Stimulated activated CD4-positive, alpha-beta T cell treated with anti-CD3 and anti-CD28 coated beads, Interleukin-15, amount 100 ng/mL, for 48 hours (primary cell): Measurements from ENCODE around the gene DAP3.
"Not testable (repeated sequence)": the region's sequence is repeated elsewhere in the genome, so short reads cannot be mapped to it uniquely, and the experiment has no call there.

Source experiments
- DNase-seq, 2 donors: peaks; one replicate each; pipeline ENCODE4 v3.0.0-alpha.2; 2020; ENCODE audit warnings: low read depth in 2 of 2

Gene DAP3

DNA sequence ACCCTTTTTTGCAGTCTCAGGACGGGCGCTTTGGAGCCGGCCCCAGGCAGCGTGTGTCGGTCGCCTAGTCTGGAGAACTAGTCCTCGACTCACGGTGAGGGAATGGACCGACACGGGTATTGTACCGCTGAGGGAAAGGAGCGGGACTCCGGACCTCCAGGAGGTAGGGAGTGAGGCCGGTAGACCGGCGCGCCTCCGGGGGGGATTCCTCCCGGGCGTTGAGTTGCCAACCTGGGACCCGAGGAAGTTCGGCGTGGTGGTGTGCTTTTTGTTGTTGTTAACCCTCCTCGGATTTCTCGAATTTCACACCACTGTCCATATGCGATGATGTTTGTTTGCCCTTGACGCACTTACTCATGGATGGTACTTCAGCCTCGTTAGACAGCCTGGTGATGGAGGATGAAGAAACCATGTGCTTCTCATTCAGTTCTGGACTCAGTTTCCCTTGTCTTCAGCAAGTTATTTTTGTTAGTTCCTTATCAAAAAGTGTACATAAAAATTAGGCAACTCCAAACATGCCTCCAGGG lies at the start of gene DAP3:
DAP3 (plus strand) TSS at position 11 of the 527 bp plus-strand sequence. CDS start 20,689 bp downstream, outside the sequence.
- DNase-seq: peak in 1 of 2 donors; percentile 70

DNA sequence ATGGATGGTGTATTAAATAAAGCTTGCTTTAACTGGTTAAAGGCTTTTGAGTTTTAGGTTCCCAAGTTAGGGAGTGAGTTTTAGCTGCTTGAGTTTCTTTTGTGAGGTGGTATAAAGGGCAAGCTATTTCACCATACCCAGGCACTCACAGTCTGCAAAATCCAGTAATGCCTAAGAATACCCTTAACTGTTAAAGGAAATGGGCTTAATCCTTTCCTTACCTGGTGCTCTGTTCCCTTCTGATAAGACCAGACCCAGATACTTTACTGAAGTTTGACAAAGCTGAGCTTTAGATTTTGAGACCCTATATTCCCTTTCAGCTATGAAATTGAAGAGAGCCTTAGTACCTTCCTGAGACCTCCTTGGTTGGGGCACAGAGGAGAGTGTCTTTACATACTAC lies 48.5 kb upstream of the DAP3 start:
- DNase-seq: no peak

DNA sequence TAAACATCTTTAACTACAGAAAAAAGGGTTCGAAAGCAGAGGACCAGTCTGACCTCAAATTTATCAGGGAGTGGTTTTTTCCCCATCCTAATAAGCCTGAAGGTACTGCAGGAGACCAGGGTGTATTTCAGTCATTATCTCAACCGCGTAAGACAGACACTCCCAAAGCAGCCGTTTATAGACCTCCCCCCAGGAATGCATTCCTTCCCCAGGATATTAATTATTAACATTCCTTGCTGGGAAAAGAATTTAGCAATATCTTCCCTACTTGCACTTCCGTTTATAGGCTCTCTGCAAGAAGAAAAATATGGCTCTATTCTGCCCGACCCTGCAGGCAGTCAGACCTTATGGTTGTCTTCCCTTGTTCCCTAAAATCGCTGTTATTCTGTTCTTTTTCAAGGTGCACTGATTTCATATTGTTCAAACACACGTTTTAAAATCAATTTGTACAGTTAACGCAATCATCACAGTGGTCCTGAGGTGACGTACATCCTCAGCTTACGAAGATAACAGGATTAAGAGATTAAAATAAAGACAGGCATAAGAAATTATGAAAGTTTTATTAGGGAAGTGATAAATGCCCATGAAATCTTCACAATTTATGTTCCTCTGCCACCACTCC lies 46.2 kb upstream of the DAP3 start:
- not testable (repeated sequence) for DNase-seq

DNA sequence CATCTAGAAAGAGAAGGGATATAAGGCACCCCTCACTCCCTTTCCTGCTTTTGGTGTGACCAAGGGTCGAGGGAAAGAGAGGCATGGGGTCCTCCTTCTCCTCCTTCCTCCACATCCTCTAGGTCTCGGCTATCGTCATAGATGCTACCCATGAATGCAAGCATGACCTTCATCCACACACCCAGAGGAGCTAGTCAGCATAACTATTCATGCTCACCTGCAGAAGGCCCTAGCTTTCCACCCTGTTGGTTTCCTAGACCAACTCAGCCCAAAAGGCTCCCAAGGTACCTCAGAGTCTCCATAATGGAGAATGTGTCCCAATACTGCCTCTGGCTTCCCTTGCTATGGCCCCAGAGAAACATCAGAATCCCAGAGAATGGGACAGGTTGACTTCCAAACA lies 45.7 kb upstream of the DAP3 start:
- DNase-seq: no peak

DNA sequence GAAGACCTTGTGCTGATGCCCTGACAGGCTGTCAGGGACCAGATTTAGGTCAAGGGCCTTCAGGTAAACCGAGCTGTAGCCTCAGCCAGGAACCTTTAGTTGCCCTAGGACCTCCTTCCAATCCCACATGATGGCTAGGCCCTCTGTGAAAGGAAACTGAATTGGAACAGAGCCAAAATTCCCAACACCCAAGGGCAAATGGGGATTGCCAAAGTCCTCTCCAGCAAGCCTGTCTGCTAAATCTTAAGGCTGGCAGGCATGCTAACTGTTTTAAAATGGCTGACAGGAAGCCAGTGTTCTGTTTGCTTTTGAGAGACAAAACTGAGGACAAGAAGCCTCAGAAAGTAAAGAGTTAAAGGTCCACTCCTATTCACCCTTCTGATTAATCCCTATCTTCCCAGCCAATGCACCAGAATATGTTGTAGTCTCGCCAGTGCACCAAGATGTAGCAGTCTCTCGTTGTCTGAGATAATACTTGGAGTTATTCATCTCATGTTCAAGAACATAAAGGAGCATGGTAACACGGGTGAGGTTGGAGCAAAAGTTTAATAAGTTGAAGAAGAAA lies 43.8 kb upstream of the DAP3 start:
- no peak for DNase-seq

DNA sequence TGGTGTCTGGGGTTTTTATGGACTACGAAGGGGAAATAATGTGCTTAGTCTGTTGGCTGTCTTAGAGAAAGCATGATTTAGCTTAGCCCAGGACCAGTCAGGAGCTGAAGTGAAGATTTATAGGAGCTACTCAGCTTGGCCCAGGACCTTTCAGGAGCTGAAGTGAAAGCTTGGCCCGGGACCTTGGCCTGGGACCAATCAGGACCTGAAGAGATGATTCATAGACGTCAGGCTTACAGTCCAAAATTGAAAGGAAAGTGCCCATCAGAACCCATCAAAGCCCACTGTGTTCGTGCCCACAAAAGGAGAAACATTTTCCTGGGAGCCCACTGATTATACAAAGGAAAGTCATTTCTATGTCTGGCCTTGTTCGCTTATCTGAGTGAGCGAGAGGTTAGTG lies 43.2 kb upstream of the DAP3 start:
- no peak for DNase-seq

DNA sequence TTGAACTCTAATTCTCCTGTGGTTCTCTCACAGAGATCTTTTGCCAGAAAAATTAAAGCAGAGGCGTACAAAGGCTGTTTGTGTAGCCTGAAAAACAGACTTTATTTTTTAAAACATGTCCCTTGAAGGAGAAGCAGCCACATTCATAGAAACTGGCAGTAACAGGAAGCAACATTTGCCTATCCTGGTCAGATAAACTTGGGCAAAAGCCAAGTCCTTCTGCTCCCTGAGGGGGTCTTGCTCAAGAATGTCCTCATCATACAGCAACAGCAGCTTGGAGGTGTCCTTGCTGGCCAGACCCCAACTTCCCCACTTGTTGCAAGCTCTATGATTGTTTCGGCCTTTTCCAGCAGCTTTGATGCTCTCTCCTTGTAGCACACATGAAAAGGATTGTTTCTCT lies 42.6 kb upstream of the DAP3 start:
- DNase-seq: no peak

DNA sequence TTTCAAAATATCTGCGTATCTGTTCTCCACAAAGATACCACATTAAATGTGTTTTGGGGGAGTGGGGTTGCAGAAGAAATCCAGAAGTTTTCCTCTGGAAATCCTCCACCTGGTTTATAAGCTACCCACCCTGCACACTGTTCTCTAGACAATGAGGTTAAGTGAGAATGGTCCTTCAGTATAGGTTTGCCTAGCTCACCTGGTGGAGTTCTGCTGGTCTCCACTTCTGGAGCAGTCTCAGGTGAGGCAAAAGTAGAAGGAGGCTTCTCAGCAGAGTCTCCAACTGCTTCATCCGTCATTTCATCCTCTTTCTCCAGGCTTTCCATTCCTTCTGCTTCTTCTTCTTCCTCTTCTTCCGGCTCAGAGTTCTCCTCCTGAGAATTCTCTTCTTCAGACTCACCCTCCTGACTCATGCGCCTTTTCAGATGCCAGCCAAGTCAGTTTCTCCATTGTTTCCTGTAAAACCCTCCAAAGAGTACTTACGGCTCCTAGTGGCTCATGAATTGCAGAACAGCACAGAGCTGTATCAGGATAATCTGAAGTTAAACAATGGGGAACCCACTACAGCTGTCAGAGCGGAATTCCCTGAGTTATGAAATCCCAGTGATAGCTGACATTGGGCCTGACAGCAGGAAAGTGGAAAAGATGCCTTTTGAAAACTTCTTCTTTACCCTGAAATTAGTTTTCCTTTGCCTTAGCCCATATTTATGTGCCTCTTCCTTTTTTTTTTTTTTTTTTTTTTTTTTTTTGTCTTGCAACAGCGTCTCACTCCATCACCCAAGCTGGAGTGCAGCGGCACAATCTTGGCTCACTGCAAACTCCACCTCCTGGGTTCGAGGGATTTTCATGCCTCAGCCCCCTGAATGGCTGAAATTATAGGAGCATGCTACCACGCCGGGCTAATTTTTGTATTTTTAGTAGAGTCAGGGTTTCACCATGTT lies 40.4 kb upstream of the DAP3 start:
- DNase-seq: no peak

DNA sequence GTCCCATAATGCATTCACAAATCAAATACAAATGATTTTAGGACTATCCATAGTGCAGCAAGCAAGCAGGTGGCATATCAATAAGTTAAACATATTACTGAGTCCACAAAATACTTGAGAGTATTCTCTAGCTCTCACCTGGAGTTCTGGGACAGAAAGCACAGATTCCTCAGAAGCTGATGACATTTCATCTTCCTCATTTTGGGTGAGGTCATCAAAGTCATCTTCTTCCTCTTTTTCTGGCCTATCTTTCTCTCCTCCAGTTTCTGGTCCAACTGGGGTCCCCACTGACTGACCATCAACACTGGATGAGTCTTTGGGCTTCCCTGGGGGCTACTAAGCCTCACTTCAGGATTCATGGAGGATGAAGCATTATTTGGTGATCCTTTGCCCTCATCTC lies 39.2 kb upstream of the DAP3 start:
- no peak for DNase-seq

DNA sequence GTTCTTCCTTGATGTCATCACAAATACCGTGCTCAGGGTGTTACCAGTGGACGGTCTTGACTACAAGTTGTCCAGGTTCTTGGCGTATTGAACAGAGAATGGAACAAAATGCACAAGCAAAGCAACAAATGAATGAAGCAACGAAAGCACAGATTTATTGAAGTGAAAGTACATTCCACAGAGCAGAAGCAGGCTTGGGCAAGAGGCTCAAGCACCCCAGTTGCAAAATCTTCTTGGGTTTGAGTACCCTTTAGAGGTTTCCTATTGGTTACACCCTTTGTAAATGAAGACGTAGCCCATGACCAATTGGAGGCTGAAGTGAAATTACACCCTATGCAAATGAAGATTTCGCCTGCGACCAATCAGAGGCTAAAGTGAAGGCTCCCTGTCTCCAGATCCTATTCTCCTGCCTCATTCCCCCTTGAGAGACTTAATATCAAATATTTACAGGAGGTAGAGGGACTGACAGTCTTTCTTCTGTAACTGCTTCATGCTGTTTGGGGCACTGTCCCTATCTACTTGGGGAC lies 38.6 kb upstream of the DAP3 start:
- no peak for DNase-seq

DNA sequence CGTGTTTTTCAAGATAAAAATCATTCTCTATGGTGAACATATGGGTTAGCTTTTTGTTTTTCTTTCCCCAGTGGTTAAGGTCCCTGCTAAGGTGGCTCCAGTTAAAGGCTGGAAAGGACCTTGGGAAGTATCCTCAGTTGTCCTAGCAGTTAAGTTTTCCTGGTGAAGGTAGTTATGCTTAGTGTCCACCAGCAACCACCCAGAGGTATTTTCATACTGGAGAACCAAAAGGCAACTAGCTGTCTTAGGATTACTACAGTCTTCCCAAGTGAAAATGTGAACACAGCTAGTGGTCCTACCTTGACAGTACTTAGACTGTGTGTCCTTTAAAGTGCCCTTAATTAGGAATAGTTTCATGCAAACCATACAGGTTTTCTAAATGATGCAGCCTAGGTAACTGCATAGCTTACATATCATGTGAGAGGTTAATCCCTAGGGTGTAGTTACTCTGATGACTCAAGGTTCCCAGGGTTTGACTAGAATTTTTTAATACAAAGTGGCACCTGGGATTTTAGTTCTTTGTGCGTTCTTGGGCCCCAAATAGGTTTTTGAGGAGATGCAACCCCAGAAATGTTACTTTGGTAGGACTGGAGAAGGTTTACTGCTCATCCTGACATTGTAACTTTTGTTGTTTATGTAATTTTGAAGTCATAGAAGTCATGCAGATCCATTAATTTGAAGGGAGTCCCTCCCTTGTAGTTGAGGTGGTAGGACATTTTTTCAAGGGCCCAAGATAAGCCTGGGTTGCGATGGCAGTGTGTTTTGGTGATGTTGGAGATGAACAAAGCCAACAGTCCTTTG lies 36.8 kb upstream of the DAP3 start:
- no peak for DNase-seq

DNA sequence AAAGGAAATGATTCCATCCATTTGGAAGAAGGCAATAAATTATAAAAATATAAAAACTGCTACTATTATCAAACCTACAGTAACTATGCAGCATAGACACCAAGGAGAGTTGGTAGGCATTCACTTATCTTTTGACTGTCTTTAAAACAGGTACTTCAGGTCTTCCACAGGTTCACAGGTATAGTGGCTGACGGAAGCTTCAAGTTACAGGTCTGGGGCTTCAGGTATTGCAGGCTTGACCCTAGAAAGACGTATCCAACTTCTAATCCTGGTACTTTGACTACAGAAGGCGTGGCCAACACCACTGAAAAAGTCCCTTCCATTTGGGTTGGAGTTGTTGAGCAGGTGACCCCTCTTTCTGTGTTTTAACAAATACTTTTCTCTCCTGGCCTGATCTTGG lies 35.9 kb upstream of the DAP3 start:
- no peak for DNase-seq

DNA sequence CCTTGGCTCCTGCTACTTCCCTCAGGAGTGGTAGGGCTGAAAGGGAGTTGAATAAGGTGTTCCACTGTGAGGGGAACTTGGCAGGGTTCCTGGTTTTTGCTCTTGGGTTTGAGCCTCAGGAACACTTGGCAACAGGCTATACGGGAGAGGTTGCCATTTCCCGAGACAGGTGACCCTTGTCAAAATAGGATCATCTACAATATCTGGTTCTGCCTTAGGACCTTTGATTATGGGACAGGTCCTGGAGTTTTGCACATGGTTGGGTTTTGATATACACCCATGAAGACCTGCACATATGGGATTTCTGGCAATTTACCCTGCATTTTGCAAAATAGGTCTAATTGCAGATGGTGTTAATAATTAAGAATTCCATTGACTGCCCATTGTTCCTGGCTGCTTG lies 31.4 kb upstream of the DAP3 start:
- DNase-seq: no peak

DNA sequence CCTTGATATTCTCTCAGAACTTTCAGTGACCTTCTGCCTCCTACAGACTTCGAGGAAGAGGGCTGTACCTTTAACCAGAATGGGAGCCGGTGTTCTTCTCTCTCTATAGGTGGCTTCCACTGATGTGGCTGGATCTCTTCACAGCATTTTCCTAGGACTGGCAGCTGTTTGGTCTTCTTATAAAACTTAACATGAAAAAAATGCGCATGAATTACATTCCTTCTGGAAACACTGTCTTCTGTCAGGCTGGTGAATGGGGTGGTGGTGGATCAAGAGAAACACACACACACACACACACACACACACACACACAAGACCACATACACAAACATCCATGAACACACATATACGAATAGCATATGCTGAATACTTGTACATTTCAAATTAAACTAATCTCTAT lies 27.7 kb upstream of the DAP3 start:
- DNase-seq: not testable (repeated sequence)

DNA sequence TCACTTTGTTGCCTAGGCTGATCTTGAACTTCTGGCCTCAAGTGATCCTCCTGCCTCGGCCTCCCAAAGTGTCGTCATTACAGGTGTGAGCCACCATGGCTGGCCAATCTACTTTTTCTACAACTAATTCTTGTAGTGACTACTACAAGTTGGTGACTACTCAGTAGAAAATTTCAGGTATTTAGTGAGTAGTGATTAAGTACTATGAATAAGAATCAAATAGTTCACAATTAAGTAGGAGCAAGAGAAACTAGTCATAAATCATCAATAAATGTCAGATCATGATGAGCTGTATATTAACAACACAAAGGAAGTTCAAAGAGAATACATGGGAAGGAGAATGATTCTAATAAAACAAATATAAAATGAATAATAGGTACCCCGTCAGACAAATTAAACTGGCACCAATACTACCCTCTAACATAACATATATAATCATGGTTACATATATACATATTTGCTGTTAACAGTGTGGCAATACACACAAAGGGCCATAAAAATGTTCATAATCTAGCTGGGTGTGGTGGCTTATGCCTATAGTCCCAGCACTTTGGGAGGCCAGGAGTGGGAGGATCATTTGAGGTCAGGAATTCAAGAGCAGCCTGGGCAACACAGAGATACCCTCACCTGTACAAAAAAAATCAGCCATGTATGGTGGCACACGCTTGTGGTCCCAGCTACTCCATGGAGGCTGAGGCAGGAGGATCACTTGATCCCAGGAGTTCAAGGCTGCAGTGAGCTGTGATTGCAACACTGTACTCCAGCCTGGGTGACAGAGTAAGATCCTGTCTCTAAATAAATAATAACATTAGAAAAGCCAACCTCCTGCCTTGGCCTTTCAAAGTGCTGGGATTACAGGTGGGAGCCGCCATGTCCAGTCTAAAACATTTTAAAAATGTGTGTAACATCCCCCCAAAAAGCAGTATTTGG lies 19.4 kb upstream of the DAP3 start:
- DNase-seq: no peak

DNA sequence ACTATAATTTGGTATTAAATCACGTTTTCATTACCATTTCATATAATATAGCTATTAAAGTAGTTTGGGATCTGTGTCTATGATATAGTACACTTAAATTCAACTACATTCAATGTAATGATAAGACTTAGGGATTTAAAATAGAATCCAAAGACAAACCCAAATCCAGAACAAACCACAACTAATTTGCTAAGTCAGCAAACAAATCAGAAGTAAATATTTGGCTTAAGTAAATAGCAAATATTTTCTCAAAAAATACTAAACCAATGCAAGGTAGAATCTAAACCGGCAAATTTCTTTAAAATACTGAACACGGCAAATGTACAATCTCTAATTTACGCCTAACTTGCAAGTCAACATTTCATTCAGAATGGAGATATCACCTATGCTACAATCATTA lies 17.1 kb upstream of the DAP3 start:
- no peak for DNase-seq

DNA sequence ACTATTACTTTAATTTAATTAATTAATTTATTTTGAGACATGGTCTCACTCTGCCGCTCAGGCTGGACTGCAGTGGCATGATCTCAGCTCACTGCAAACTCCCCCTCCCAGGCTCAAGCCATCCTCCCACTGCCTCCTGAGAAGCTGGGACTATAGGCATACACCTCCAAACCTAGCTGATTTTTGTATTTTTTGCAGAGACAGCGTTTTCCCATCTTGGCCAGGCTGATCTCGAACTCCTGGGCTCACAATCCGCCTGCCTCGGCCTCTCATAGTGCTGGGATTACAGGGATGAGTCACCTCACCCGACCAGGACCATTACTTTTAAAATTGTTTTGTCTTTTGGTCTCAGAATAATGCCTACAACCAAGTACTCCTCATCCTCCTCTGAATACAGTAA lies 15.9 kb upstream of the DAP3 start:
- no peak for DNase-seq

DNA sequence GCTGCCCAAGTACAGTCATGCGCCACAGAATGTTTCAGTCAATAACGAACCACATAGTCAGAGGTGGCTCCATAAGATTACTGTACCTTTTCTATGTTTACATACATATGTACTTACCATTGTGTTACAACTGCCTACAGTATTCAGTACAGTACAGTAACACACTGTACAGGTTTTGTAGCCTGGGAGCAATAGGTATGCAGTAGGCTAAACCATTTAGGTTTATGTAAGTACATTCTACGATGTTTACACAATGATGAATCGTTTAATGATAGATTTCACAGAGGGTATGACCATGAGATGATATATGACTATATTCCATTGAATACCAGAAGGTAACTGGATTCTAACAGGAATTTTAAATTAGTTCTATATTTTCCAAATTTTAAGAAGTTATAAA lies 10.9 kb upstream of the DAP3 start:
- DNase-seq: no peak

DNA sequence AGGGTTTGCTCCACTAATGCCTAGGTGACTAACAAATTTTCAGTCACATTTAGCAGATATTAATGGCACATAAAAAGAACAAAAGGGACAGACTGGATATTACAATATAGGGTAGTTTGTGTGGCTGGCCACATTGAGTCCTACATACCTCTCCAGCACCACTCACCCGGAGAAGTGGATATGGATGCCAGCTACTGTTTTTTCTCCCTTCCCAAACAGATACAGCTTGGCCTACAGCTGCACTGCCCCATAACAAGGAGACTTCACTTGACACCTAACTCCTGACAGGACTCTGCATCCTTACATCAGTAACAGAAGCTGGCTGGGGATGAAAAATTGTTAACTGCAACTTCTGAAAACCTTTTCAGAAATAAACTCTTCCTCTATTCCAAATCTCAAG lies 9.9 kb upstream of the DAP3 start:
- DNase-seq: not testable (repeated sequence)

DNA sequence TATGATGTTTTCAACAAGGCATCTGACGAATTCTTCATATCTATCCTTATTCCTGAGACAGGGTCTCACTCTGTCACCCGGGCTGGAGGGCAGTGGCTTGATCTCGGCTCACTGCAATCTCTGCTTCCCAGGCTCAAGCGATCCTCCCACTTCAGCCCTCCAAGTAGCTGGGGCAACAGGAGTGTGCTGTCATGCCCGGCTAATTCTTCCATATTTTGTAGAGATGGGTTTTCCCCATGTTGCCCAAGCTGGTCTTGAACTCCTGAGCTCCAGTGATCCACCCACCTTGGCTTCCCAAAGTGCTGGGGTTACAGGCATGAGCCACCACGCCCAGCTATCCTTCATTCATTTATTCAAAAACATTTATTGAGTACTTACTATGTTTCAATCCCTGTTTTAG lies 8.4 kb upstream of the DAP3 start:
- DNase-seq: no peak

DNA sequence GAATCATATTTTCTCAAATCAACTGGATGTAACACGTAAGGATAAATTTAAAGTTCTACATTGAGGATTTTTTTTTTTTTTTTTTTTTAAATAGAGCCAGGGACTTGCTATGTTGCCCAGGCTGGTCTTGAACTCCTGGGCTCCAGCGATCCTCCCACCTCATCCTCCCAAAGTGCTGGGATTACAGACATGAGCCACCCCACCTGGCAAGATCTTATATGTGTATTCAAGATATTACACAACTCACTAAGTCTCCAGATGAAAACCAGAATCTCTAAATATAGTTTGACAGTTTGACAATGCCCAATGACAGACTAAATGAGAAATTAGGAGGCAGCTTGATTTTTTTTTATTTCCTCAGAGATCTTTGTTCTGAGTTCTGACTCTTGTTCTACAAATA lies 7.1 kb upstream of the DAP3 start:
- no peak for DNase-seq
